H9 (cell line): Measurements from ENCODE around the gene TRPV3. TPM values are rescaled to one million over a fixed set of nuclear protein-coding genes. Genes with fewer than 3 reads are reported as not detected.

Source experiments
- DNase-seq: peaks from one replicate; pipeline ENCODE4 v3.0.0-alpha.2; 2017
- H2AFZ ChIP-seq: one replicate; pipeline ENCODE4 v1.6.1; 2013; ENCODE audit warnings: mild to moderate bottlenecking, low read length, control low read depth, moderate library complexity
- H2AK5ac ChIP-seq: 2 replicates; pipeline ENCODE4 v1.6.1; 2013; ENCODE audit warnings: low read length, control low read depth, mixed read lengths; ENCODE audit not compliant: insufficient read length
- H2BK120ac ChIP-seq: one replicate; pipeline ENCODE4 v1.6.1; 2013; ENCODE audit warnings: low read depth, mild to moderate bottlenecking, low read length, control low read depth, inconsistent platforms; ENCODE audit not compliant: poor library complexity, severe bottlenecking
- H2BK12ac ChIP-seq: 2 replicates; pipeline ENCODE4 v1.6.1; 2013; ENCODE audit warnings: low read length, control low read depth, mixed read lengths, low read depth; ENCODE audit not compliant: insufficient read length
- H2BK15ac ChIP-seq: 2 replicates; pipeline ENCODE4 v1.6.1; 2013; ENCODE audit warnings: low read depth, low read length, control low read depth
- H2BK20ac ChIP-seq: one replicate; pipeline ENCODE4 v1.6.1; 2013; ENCODE audit warnings: low read depth, mild to moderate bottlenecking, low read length, control low read depth, inconsistent platforms; ENCODE audit not compliant: poor library complexity, severe bottlenecking
- H2BK5ac ChIP-seq: 2 replicates; pipeline ENCODE4 v1.6.1; 2013; ENCODE audit warnings: low read length, control low read depth, mixed read lengths; ENCODE audit not compliant: insufficient read length
- H3K14ac ChIP-seq: 2 replicates; pipeline ENCODE4 v1.6.1; 2013; ENCODE audit warnings: low read length, control low read depth; ENCODE audit not compliant: insufficient read depth
- H3K18ac ChIP-seq: 2 replicates; pipeline ENCODE4 v1.6.1; 2013; ENCODE audit warnings: low read depth, mild to moderate bottlenecking, mixed read lengths, low read length, control low read depth; ENCODE audit not compliant: insufficient read length
- H3K23ac ChIP-seq: 2 replicates; pipeline ENCODE4 v1.6.1; 2013; ENCODE audit warnings: low read length, control low read depth, mixed read lengths, low read depth; ENCODE audit not compliant: insufficient read length
- H3K23me2 ChIP-seq: 2 replicates; pipeline ENCODE4 v1.6.1; 2013; ENCODE audit warnings: low read depth, mild to moderate bottlenecking, mixed read lengths, low read length, control low read depth; ENCODE audit not compliant: insufficient read length, poor library complexity, severe bottlenecking
- H3K27ac ChIP-seq: 2 replicates; pipeline ENCODE4 v1.5.1; 2013; ENCODE audit warnings: low read length, control low read depth, mixed read lengths, low read depth; ENCODE audit not compliant: insufficient read length
- H3K27me3 ChIP-seq: 2 replicates; pipeline ENCODE4 v1.6.1; 2013; ENCODE audit warnings: low read length, control low read depth, inconsistent platforms; ENCODE audit not compliant: insufficient read depth
- H3K4ac ChIP-seq: 2 replicates; pipeline ENCODE4 v1.6.1; 2013; ENCODE audit warnings: low read depth, mild to moderate bottlenecking, control low read depth, inconsistent platforms, low read length, moderate library complexity
- H3K4me1 ChIP-seq: 2 replicates; pipeline ENCODE4 v1.6.1; 2013; ENCODE audit warnings: low read length, control low read depth, inconsistent platforms; ENCODE audit not compliant: insufficient read depth
- H3K4me2 ChIP-seq: 2 replicates; pipeline ENCODE4 v1.6.1; 2013; ENCODE audit warnings: low read length, control low read depth, mixed read lengths; ENCODE audit not compliant: insufficient read length, insufficient read depth
- H3K56ac ChIP-seq: 2 replicates; pipeline ENCODE4 v1.6.1; 2013; ENCODE audit warnings: low read depth, mild to moderate bottlenecking, mixed read lengths, low read length, control low read depth; ENCODE audit not compliant: insufficient read length
- H3K79me1 ChIP-seq: 2 replicates; pipeline ENCODE4 v1.6.1; 2013; ENCODE audit warnings: low read depth, mild to moderate bottlenecking, moderate library complexity, low read length, control low read depth, inconsistent platforms; ENCODE audit not compliant: insufficient read depth, poor library complexity, severe bottlenecking
- H3K79me2 ChIP-seq: 2 replicates; pipeline ENCODE4 v1.6.1; 2013; ENCODE audit warnings: low read length, control low read depth, inconsistent platforms; ENCODE audit not compliant: insufficient read depth
- H3K9ac ChIP-seq: 2 replicates; pipeline ENCODE4 v1.6.1; 2013; ENCODE audit warnings: low read length, control low read depth, mixed read lengths; ENCODE audit not compliant: insufficient read length; ENCODE audit errors: extremely low read depth
- H3K9me3 ChIP-seq: one replicate; pipeline ENCODE4 v1.6.1; 2013; ENCODE audit warnings: low read depth, low read length, inconsistent platforms; ENCODE audit not compliant: control insufficient read depth
- H3T11ph ChIP-seq: one replicate; pipeline ENCODE4 v1.6.1; 2013; ENCODE audit warnings: mild to moderate bottlenecking, low read length, control low read depth, inconsistent platforms
- H4K20me1 ChIP-seq: one replicate; pipeline ENCODE4 v1.6.1; 2013; ENCODE audit not compliant: control insufficient read depth, insufficient read length, insufficient read depth
- H4K5ac ChIP-seq: 2 replicates; pipeline ENCODE4 v1.6.1; 2013; ENCODE audit warnings: low read depth, mild to moderate bottlenecking, mixed read lengths, low read length, control low read depth; ENCODE audit not compliant: insufficient read length
- H4K8ac ChIP-seq: replicated peaks from 2 replicates; pipeline ENCODE4 v1.6.1; 2013; ENCODE audit warnings: low read length, control low read depth, mixed read lengths, low read depth; ENCODE audit not compliant: insufficient read length
- H4K91ac ChIP-seq: 2 replicates; pipeline ENCODE4 v1.6.1; 2013; ENCODE audit warnings: low read depth, mild to moderate bottlenecking, moderate library complexity, mixed read lengths, low read length, control low read depth; ENCODE audit not compliant: insufficient read length
- H3K27ac Mint-ChIP-seq, 3 experiments: 2 replicates in 2 of 3; 3 replicates in 1 of 3; pipeline ENCODE4 v1.8.0; 2020 to 2021; ENCODE audit warnings: mixed read lengths in 3 of 3, mild to moderate bottlenecking in 1 of 3, moderate library complexity in 1 of 3
- H3K27me3 Mint-ChIP-seq: 2 replicates; pipeline ENCODE4 v1.8.0; 2021; ENCODE audit warnings: low read depth, mild to moderate bottlenecking, moderate library complexity, mixed read lengths
- H3K36me3 Mint-ChIP-seq, 3 experiments: 2 replicates in 2 of 3; 3 replicates in 1 of 3; pipeline ENCODE4 v1.8.0; 2020 to 2021; ENCODE audit warnings: low read depth in 3 of 3, mixed read lengths in 3 of 3; ENCODE audit not compliant: insufficient read depth in 1 of 3
- H3K4me1 Mint-ChIP-seq, 2 experiments: 2 replicates each; pipeline ENCODE4 v1.8.0; 2020; ENCODE audit warnings: mixed read lengths in 2 of 2
- H3K4me3 Mint-ChIP-seq, 2 experiments: 2 replicates in 1 of 2; 3 replicates in 1 of 2; pipeline ENCODE4 v1.8.0; 2020 to 2021; ENCODE audit warnings: mild to moderate bottlenecking in 2 of 2, mixed read lengths in 2 of 2, moderate library complexity in 1 of 2
- H3K9me3 Mint-ChIP-seq, 2 experiments: 2 replicates in 1 of 2; 3 replicates in 1 of 2; pipeline ENCODE4 v1.8.0; 2020; ENCODE audit warnings: mild to moderate bottlenecking in 2 of 2, mixed read lengths in 2 of 2, moderate library complexity in 1 of 2
- WGBS: extraction: QIAGEN DNeasy Blood & Tissue Kit; methylation state at CpG from one replicate; pipeline ENCODE4 v1.1.7; 2013; ENCODE audit warnings: missing lambda C conversion rate, low lambda C conversion rate, mixed read lengths; ENCODE audit not compliant: insufficient read length; ENCODE audit errors: extremely low coverage; 5-methylcytosine and 5-hydroxymethylcytosine counted together
- total RNA-seq: library from RNA; stranded (reverse); gene quantifications from 2 replicates; pipeline ENCODE4 v1.2.1, GENCODE V29; 2021
- TF ChIP-seq, protein P1 (sequence below): fragments of 200-600 bp; sonication (generic); conservative IDR thresholded peaks from 3 replicates; pipeline ENCODE4 v1.8.0; 2021; ENCODE audit warnings: antibody characterized with exemption, mild to moderate bottlenecking

TRPV3 gene
- total RNA-seq, 1 experiment from 2014 or later, result 0.63 TPM

DNA sequence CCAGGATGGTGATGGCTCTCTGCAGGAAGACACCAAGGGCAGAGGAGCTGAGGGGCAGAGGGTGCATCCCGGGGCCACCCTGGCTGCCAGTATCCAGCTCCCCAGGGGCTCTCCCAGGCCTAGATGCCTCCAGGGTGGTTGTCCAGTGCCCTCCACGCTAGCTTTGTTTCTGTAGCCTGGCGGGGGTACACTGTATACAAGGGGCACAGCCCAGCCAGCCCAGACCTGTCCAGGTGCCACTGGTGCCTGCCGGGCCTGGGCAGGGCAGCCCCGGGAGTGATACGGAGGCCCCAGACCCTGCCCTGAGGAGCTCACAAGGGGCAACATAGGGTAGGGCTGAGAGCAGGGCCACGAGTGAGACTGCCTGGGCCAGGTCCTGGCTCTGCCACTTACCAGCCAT is 14.6 kb upstream of the TRPV3 start:
- Histone ChIP-seq H3K14ac (no peak overlapping the region), H2AFZ (no peak overlapping the region), H2BK12ac (no peak overlapping the region), H3K9ac (no peak overlapping the region), H3T11ph (no peak overlapping the region), H3K79me1 (no peaks in the 10 kb centered on the region), H2BK20ac (no peak overlapping the region), H3K4ac (no peak overlapping the region), H3K23me2 (no peaks in the 10 kb centered on the region), H2BK120ac (no peak overlapping the region), H3K27ac (no peak overlapping the region), H3K4me2 (no peak overlapping the region), H3K79me2 (no peaks in the 10 kb centered on the region), H3K27me3 (no peaks in the 10 kb centered on the region), H4K5ac (no peak overlapping the region), H3K23ac (no peak overlapping the region), H3K9me3 (no peaks in the 10 kb centered on the region), H4K8ac (no peak overlapping the region), H3K18ac (no peak overlapping the region), H3K4me1 (no peaks in the 10 kb centered on the region), H4K91ac (no peak overlapping the region), H2AK5ac (no peak overlapping the region), H2BK5ac (no peak overlapping the region), H4K20me1 (no peaks in the 10 kb centered on the region), H2BK15ac (no peak overlapping the region), H3K56ac (no peak overlapping the region)
- TF ChIP-seq, protein P1, sequence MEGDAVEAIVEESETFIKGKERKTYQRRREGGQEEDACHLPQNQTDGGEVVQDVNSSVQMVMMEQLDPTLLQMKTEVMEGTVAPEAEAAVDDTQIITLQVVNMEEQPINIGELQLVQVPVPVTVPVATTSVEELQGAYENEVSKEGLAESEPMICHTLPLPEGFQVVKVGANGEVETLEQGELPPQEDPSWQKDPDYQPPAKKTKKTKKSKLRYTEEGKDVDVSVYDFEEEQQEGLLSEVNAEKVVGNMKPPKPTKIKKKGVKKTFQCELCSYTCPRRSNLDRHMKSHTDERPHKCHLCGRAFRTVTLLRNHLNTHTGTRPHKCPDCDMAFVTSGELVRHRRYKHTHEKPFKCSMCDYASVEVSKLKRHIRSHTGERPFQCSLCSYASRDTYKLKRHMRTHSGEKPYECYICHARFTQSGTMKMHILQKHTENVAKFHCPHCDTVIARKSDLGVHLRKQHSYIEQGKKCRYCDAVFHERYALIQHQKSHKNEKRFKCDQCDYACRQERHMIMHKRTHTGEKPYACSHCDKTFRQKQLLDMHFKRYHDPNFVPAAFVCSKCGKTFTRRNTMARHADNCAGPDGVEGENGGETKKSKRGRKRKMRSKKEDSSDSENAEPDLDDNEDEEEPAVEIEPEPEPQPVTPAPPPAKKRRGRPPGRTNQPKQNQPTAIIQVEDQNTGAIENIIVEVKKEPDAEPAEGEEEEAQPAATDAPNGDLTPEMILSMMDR, result no peak
- Mint-ChIP-seq H3K4me1 (no peaks in the 10 kb centered on the region), H3K27me3 (no peaks in the 10 kb centered on the region), H3K36me3 (peaks cover 7 to 34% (median 17%) of the 10 kb centered on the region in 3 experiments; a peak in 6 of 7 replicates), H3K9me3 (no peaks in the 10 kb centered on the region; a peak in 1 of 5 replicates), H3K4me3 (no peak overlapping the region), H3K27ac (no peak overlapping the region)
- DNase-seq, result no peak
- WGBS, result no CpG with 5 or more reads among the region's 7 CpGs
